Measurements from ENCODE around the gene ABCB6. TPM values are rescaled to one million over a fixed set of nuclear protein-coding genes. Genes with fewer than 3 reads are reported as not detected.
A peak's percentile ranks its signal among the peaks of the same experiment; 100 is the strongest.

Gene ABCB6
- total RNA-seq, 1 donor from 2014 or later = 65.8 TPM

- DNase-seq (ENCODE audit: low spot score) = no peak
Observed at GRCh38 chr2:219168932-219169331, 49.8 kb downstream of the ABCB6 start.

- no peak for DNase-seq (ENCODE audit: low spot score)
Observed at GRCh38 chr2:219168526-219168925, 50.2 kb downstream of the ABCB6 start.

GRCh38 chr2:219167997-219168396 is 50.8 kb downstream of the ABCB6 start:
- DNase-seq (ENCODE audit: low spot score) = no peak

DNA sequence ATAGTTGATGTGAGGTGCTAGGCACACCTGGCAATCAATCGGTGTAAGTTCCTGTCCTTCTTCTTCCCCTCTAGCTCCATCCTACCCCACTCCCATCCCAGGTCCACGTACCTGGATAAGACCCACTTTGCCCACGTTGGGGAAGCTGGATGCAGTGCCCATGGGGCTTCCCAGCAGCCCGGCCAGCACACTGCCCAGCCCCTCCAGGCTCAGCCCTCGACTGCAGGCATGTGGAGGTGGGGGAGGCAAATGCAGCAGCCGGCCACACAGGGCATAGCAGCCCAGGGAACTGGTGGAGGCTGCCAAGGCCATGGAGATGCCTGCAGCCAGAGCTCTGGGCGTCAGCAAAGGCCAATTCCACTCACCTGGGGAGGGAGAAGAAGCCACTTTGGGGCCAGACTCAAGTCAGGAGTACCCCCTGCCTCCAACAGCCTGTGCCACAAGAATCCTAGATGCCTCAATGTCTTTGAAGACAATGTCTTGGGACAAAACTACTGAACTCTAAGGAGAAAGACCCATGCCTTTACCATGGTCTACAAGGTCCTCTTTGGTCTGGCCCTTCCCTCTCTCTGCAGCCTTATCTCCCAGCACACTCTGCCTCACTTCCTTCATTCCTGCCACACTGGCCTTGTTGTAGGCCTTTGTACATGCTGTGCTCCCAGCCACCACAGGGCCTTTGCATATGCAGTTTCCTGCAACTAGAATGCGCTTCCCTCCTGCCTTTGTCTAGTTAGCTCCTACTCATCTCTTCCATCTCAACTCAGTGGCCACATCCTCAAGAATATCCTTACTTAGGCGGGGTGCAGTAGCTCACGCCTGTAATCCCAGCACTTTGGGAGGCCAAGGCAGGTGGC is 53.5 kb downstream of the ABCB6 start:
- DNase-seq (ENCODE audit: low spot score) = no peak

- DNase-seq (ENCODE audit: low spot score) = no peak
Observed at GRCh38 chr2:219163156-219163555, 55.6 kb downstream of the ABCB6 start.

- DNase-seq (ENCODE audit: low spot score) = no peak
Observed at GRCh38 chr2:219161097-219161496, 57.7 kb downstream of the ABCB6 start.

DNA sequence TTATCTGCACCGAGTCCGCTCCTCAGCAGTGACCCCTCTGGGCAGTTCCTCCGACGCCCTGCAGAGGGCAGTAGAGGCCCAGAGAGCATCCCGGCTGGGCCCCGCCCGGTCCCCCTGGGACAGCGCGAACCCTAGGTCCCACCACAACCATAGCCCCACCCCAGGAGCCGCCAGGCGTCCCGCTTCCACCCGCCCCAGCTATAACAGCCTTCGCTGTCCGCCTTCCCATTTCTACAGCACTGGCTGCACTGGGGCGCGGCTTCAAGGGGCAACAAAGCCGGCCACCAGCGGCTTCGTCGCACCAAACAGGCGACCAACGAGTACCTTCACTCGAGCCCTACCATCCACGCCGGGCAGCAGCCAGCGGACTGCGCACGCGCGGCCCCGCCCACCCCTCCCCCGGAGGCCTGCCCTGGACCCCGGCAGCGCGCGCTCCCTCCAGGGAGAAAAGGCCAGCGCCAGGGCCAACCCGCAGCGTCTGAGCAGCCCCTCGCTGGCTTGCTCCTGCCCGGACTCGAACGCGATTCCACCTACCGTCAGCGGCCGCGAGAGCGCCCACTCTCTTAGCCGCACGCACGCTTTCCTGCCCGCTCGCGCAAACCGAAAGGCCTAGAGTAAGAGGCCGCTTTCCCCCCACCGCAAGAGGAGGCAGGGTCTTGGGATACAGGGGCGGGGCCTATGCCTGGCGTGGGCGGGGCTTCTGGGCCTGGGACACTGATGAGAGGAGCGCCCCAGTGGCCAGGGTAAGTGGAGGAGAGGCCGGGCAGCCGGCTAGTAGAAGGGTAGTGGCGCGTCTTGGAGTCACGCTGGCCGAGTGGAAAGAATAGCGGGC is 58.4 kb downstream of the ABCB6 start, which contains the start of gene NHEJ1:
Gene NHEJ1 (minus strand): TSS at position 630 of the 832 bp plus-strand sequence. CDS start 2,453 bp downstream, outside the sequence.
- peak; percentile 97 for DNase-seq (ENCODE audit: low spot score)

Other genes starting within 250 kb of the ABCB6 start
- gene FEV, start 233.8 kb downstream of the ABCB6 start, total RNA-seq = not detected
- not detected for gene CRYBA2, start 225.5 kb downstream of the ABCB6 start, total RNA-seq
- 0.29 TPM for gene CFAP65, start 177.4 kb downstream of the ABCB6 start, total RNA-seq
- gene IHH, start 158.0 kb downstream of the ABCB6 start, total RNA-seq = 12.8 TPM
- gene NHEJ1, start 58.1 kb downstream of the ABCB6 start, total RNA-seq = 8.7 TPM
- gene SLC23A3, start 48.9 kb downstream of the ABCB6 start, total RNA-seq = 4.7 TPM
- 81.2 TPM for gene CNPPD1, start 42.0 kb downstream of the ABCB6 start, total RNA-seq
- gene RETREG2, start 40.7 kb downstream of the ABCB6 start, total RNA-seq = 116 TPM
- 52.6 TPM for gene ZFAND2B, start 12.2 kb downstream of the ABCB6 start, total RNA-seq
- 73.1 TPM for gene ATG9A, start 10.7 kb upstream of the ABCB6 start, total RNA-seq
- 74.4 TPM for gene ANKZF1, start 10.8 kb upstream of the ABCB6 start, total RNA-seq
- gene GLB1L, start 26.5 kb upstream of the ABCB6 start, total RNA-seq = 22.2 TPM
- 27.5 TPM for gene STK16, start 26.5 kb upstream of the ABCB6 start, total RNA-seq
- gene TUBA4B, start 34.3 kb upstream of the ABCB6 start, total RNA-seq = not detected
- 40.6 TPM for gene TUBA4A, start 35.0 kb upstream of the ABCB6 start, total RNA-seq
- gene DNAJB2, start 60.4 kb upstream of the ABCB6 start, total RNA-seq = 161 TPM
- gene PTPRN, start 90.4 kb upstream of the ABCB6 start, total RNA-seq = 0.60 TPM
- not detected for gene RESP18, start 113.8 kb upstream of the ABCB6 start, total RNA-seq
- 58.5 TPM for gene DNPEP, start 169.0 kb upstream of the ABCB6 start, total RNA-seq
- gene DES, start 199.4 kb upstream of the ABCB6 start, total RNA-seq = 3,602 TPM
- gene SPEG, start 215.9 kb upstream of the ABCB6 start, total RNA-seq = 80.5 TPM

Data from mucosa of gallbladder (tissue), 1 donor.